ENCODE measurements around the gene LRRC63.

GRCh38 chr13:46274094-46274698 lies 62.5 kb downstream of the LRRC63 start:
- TF ChIP-seq, protein P1, sequence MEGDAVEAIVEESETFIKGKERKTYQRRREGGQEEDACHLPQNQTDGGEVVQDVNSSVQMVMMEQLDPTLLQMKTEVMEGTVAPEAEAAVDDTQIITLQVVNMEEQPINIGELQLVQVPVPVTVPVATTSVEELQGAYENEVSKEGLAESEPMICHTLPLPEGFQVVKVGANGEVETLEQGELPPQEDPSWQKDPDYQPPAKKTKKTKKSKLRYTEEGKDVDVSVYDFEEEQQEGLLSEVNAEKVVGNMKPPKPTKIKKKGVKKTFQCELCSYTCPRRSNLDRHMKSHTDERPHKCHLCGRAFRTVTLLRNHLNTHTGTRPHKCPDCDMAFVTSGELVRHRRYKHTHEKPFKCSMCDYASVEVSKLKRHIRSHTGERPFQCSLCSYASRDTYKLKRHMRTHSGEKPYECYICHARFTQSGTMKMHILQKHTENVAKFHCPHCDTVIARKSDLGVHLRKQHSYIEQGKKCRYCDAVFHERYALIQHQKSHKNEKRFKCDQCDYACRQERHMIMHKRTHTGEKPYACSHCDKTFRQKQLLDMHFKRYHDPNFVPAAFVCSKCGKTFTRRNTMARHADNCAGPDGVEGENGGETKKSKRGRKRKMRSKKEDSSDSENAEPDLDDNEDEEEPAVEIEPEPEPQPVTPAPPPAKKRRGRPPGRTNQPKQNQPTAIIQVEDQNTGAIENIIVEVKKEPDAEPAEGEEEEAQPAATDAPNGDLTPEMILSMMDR (IDR thresholded peaks at IDR 0.05) = no peak
- TF ChIP-seq EP300 (IDR thresholded peaks at IDR 0.05; ENCODE audit: borderline replicate concordance in 1 of 2, low read depth in 1 of 2, low read length in 1 of 2) (no peak), SIN3A (IDR thresholded peaks at IDR 0.05; ENCODE audit: borderline replicate concordance, low read depth, low read length) (no peak), RFX5 (IDR thresholded peaks at IDR 0.05; ENCODE audit: low read length) (no peak), REST (IDR thresholded peaks at IDR 0.05; ENCODE audit: low read depth, low read length) (no peak), NFIC (IDR thresholded peaks at IDR 0.05; ENCODE audit: borderline replicate concordance) (no peak), RAD21 (IDR thresholded peaks at IDR 0.05; ENCODE audit: low read length) (no peak), ZBTB33 (IDR thresholded peaks at IDR 0.05; ENCODE audit: borderline replicate concordance, low read depth) (no peak), POLR2AphosphoS5 (IDR thresholded peaks at IDR 0.05; ENCODE audit: low read depth, low read length) (no peak), MAX (IDR thresholded peaks at IDR 0.05; ENCODE audit: low read depth) (no peak), JUND (IDR thresholded peaks at IDR 0.05) (no peak)
- TF ChIP-seq, protein P2, sequence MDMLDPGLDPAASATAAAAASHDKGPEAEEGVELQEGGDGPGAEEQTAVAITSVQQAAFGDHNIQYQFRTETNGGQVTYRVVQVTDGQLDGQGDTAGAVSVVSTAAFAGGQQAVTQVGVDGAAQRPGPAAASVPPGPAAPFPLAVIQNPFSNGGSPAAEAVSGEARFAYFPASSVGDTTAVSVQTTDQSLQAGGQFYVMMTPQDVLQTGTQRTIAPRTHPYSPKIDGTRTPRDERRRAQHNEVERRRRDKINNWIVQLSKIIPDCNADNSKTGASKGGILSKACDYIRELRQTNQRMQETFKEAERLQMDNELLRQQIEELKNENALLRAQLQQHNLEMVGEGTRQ (IDR thresholded peaks at IDR 0.05; ENCODE audit: borderline replicate concordance, low read depth, low read length) = no peak
